ENCODE measurements around the gene ISG20L2.

DNA sequence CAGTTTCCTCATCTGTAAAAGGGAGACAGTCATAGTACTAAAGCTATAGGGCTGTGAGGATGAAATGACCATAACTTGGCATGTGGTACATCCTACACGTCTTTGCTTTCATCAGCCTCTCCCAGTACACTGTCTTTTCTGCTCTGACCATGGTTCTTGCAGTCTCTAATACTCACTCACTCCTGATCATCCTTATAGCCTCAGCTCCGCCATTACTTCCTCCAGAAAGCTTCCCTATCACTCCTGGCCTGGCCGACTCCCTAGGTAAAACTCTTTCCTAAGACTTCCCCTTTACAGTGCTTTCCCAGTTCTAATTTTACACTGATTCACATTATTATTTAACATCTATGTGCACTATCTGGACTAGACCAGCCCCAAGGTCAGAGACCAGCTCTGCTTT is 17.3 kb upstream of the ISG20L2 start:
- TF ChIP-seq, protein P1, sequence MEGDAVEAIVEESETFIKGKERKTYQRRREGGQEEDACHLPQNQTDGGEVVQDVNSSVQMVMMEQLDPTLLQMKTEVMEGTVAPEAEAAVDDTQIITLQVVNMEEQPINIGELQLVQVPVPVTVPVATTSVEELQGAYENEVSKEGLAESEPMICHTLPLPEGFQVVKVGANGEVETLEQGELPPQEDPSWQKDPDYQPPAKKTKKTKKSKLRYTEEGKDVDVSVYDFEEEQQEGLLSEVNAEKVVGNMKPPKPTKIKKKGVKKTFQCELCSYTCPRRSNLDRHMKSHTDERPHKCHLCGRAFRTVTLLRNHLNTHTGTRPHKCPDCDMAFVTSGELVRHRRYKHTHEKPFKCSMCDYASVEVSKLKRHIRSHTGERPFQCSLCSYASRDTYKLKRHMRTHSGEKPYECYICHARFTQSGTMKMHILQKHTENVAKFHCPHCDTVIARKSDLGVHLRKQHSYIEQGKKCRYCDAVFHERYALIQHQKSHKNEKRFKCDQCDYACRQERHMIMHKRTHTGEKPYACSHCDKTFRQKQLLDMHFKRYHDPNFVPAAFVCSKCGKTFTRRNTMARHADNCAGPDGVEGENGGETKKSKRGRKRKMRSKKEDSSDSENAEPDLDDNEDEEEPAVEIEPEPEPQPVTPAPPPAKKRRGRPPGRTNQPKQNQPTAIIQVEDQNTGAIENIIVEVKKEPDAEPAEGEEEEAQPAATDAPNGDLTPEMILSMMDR (IDR thresholded peaks at IDR 0.05) = no peak
- TF ChIP-seq POLR2A (IDR thresholded peaks at IDR 0.05) = no peak
